Activated naive CD4-positive, alpha-beta T cell treated with anti-CD3 and anti-CD28 coated beads, Interleukin-2, amount 50 U/mL, for 72 hours (primary cell): ENCODE data around the gene NFKBIE. TPM values are rescaled to one million over a fixed set of nuclear protein-coding genes. Genes with fewer than 3 reads are reported as not detected.

Experiments used
- ATAC-seq, 2 donors: fragments of 150-1000 bp; cut with Tn5 transposase; 2 replicates each; pipeline ENCODE4 v1.10.0; 2021; ENCODE audit warnings: mild to moderate bottlenecking in 2 of 2, moderate library complexity in 2 of 2
- DNase-seq, 2 donors: peaks; one replicate each; pipeline ENCODE4 v3.0.0; 2021 to 2022; ENCODE audit warnings: low spot score in 2 of 2
- H3K27ac Mint-ChIP-seq, 2 donors: one replicate each; pipeline ENCODE4 v1.8.0; 2022; ENCODE audit warnings: mild to moderate bottlenecking in 2 of 2, mixed read lengths in 2 of 2
- H3K36me3 Mint-ChIP-seq, 2 donors: one replicate each; pipeline ENCODE4 v1.8.0; 2022; ENCODE audit warnings: mixed read lengths in 2 of 2
- H3K9me3 Mint-ChIP-seq, 2 donors: one replicate each; pipeline ENCODE4 v1.8.0; 2022; ENCODE audit warnings: mixed read lengths in 2 of 2
- total RNA-seq, 2 donors: library from RNA; stranded (reverse); gene quantifications; one replicate each; pipeline ENCODE4 v1.2.3, GENCODE V29; 2022

NFKBIE gene
- total RNA-seq, 2 donors from 2014 or later, result 17.7 to 19.9 TPM

DNA sequence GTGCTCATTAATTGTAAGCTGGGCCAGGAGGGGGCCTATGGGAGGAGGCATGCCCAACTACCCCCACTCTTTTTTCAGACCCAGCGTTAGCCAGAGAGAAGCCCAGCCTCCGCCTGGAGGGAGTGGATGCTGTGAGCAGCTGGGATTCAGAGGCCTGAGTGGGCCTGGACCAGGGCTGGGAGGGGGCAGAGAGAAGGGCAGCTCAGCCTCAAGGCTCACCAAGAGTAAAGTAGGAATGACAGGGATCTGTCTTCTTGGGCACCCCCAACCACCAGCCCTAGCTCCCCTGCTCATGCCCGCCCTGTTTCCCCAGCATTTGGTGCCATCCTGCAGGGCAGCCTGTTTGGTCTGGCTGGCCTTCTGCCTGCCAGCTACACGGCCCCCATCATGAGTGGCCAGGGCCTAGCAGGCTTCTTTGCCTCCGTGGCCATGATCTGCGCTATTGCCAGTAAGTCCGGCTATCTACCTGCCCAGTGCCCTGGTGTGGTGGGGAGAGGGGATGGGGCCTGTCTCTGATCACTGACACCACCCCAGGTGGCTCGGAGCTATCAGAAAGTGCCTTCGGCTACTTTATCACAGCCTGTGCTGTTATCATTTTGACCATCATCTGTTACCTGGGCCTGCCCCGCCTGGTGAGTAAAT, 35.2 kb downstream of the NFKBIE start:
- DNase-seq (no peak), ATAC-seq (no peak)
- Mint-ChIP-seq H3K9me3 (no peaks in the 10 kb centered on the region), H3K36me3 (peaks cover 11 to 13% of the 10 kb centered on the region in 2 donors), H3K27ac (no peak overlapping the region)

GRCh38 chr6:44229376-44230033, 35.8 kb downstream of the NFKBIE start:
- DNase-seq, result no peak
- H3K36me3 Mint-ChIP-seq, result peaks cover 11 to 18% of the 10 kb centered on the region in 2 donors
- H3K9me3 Mint-ChIP-seq, result no peaks in the 10 kb centered on the region
- no peak for ATAC-seq
- no peak overlapping the region for H3K27ac Mint-ChIP-seq

GRCh38 chr6:44228836-44229235, 36.5 kb downstream of the NFKBIE start:
- Mint-ChIP-seq H3K36me3 (peaks cover 11 to 24% of the 10 kb centered on the region in 2 donors), H3K9me3 (no peaks in the 10 kb centered on the region), H3K27ac (no peak overlapping the region)
- no peak for DNase-seq
- no peak for ATAC-seq

- Mint-ChIP-seq H3K27ac (no peak overlapping the region), H3K9me3 (no peaks in the 10 kb centered on the region), H3K36me3 (peaks cover 11 to 24% of the 10 kb centered on the region in 2 donors)
- ATAC-seq (no peak), DNase-seq (no peak)
Observed at GRCh38 chr6:44228433-44228832, 36.9 kb downstream of the NFKBIE start.

- Mint-ChIP-seq H3K27ac (no peak overlapping the region), H3K36me3 (peaks cover 11 to 24% of the 10 kb centered on the region in 2 donors), H3K9me3 (no peaks in the 10 kb centered on the region)
- DNase-seq (no peak), ATAC-seq (no peak)
Observed at GRCh38 chr6:44228031-44228430, 37.3 kb downstream of the NFKBIE start.

GRCh38 chr6:44227148-44227793, 38.1 kb downstream of the NFKBIE start:
- H3K9me3 Mint-ChIP-seq, result no peaks in the 10 kb centered on the region
- ATAC-seq, result no peak
- peaks cover 11 to 24% of the 10 kb centered on the region in 2 donors for H3K36me3 Mint-ChIP-seq
- DNase-seq, result no peak
- H3K27ac Mint-ChIP-seq, result no peak overlapping the region

- Mint-ChIP-seq H3K36me3 (peaks cover 11 to 19% of the 10 kb centered on the region in 2 donors), H3K27ac (no peak overlapping the region), H3K9me3 (no peaks in the 10 kb centered on the region)
- DNase-seq (no peak), ATAC-seq (no peak)
Observed at GRCh38 chr6:44226368-44227147, 38.8 kb downstream of the NFKBIE start.

GRCh38 chr6:44225579-44226325, 39.6 kb downstream of the NFKBIE start:
- DNase-seq (no peak), ATAC-seq (no peak)
- no peak overlapping the region for H3K27ac Mint-ChIP-seq
- H3K36me3 Mint-ChIP-seq, result peaks cover 5 to 19% of the 10 kb centered on the region in 2 donors
- H3K9me3 Mint-ChIP-seq, result no peaks in the 10 kb centered on the region

DNA sequence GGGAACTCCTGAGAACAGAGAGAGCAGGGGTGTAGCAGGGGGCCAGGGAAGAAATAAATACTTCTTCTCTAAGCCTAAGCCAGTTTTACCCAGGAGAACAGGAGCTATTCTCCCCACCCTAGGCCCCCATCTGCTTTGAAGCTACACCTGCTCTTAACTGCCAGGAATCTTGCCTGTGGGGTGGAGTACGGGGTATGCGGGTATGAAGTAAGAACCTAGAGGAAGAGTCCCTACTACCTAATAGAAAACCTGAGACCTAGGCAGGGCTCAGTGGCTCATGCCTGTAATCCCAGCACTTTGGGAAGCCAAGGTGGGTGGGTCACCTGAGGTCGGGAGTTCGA, 40.4 kb downstream of the NFKBIE start:
- ATAC-seq (no peak), DNase-seq (no peak)
- Mint-ChIP-seq H3K27ac (peak overlapping the region; percentile 15 to 81), H3K9me3 (no peaks in the 10 kb centered on the region), H3K36me3 (peaks cover 0 to 19% of the 10 kb centered on the region in 2 donors)

DNA sequence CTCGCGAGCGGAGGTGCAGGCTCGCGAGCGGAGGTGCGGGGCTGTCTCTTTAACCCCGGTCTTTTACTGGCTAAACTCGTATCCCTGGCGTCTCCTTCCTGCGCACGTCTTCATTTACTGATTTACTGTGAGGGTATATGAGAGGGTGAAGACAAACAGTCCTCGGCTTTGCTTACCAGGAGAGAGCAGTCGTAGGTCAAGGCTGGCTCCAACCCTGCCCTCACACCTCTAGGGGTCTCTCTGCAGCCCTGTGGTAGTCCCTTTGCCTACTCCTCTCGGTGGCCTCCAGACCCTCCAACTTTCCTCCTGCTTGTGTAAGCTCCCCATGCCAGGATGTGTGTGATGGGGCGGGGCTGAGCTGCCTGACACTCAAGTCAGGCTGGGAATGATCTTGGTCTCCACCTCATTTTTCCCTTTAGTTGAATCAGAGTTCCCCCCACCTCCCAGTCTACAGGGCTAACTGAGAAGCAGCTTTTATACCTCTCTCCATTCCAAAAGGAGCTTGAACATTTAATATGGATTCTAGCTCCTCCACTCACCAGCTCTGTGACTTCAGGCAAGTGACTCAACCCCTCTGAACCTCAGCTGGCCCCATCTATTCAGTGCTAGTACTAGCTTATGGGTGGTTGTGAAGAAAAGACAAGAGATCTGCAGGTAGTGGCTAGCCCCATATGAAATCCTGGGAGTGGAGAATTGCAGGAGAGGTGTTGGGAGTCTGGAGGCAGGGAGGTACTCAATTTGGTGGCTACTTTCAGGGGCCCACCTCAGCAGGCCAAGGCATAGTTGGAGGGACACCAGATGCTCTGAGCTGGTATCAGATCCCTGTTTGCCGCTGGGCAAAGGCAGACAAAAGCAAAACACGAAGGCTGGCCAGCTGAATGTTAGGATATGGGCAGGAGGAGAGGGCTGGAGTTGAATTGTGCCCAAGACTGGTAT, 41.1 kb downstream of the NFKBIE start:
- Mint-ChIP-seq H3K36me3 (peaks cover 0 to 17% of the 10 kb centered on the region in 2 donors), H3K9me3 (no peaks in the 10 kb centered on the region), H3K27ac (peak overlapping the region; percentile 36 to 81)
- ATAC-seq, result peak in 1 of 2 donors; percentile 19
- DNase-seq, result no peak

- H3K27ac Mint-ChIP-seq, result peak within 1 kb of the TSS; percentile 81 to 86
- H3K36me3 Mint-ChIP-seq, result peaks cover 0 to 11% of the 10 kb centered on the region in 2 donors
- DNase-seq, result peak; percentile 80 to 85
- ATAC-seq, result peak; percentile 74 to 80
- no peaks in the 10 kb centered on the region for H3K9me3 Mint-ChIP-seq
Observed at GRCh38 chr6:44223319-44224028, 41.9 kb downstream of the NFKBIE start, which contains the start of gene SLC29A1. SLC29A1 (plus strand) TSS chr6:44223595; CDS start chr6:44227314, 3,719 bp downstream.

- DNase-seq, result no peak
- Mint-ChIP-seq H3K36me3 (peaks cover 0 to 11% of the 10 kb centered on the region in 2 donors), H3K27ac (peak overlapping the region; percentile 81 to 86), H3K9me3 (no peaks in the 10 kb centered on the region)
- ATAC-seq, result no peak
Observed at GRCh38 chr6:44222486-44223318, 42.6 kb downstream of the NFKBIE start.

DNA sequence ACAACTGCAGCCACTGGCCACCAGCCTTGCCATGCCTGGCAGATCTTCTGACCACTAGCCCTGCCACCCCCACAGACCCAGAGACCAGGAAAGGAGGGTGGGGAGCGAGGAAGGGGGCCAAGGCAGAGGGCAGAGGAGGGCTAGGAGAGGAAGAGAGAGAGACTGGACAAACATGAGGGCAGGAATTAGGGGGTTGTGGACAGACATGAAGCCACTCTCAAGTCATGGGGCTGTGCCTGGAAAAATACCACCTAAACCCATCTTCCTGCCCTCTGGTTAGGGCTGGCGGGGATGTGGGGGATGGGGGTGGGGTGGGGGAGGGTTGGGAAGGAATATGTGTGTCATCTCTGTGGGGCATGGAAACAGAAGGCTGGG, 43.4 kb downstream of the NFKBIE start:
- Mint-ChIP-seq H3K36me3 (peaks cover 0 to 11% of the 10 kb centered on the region in 2 donors), H3K9me3 (no peaks in the 10 kb centered on the region), H3K27ac (no peak overlapping the region)
- no peak for DNase-seq
- no peak for ATAC-seq
